HepG2 (cell line): Measurements from ENCODE around the gene NIN. TPM values are rescaled to one million over a fixed set of nuclear protein-coding genes. Genes with fewer than 3 reads are reported as not detected.

Source experiments
- ATAC-seq: fragments of 200-7000 bp; cut with Tn5 transposase; 3 replicates; pipeline ENCODE4 v1.9.1; 2020; ENCODE audit warnings: mild to moderate bottlenecking, moderate library complexity
- BruUV-seq: library from RNA; stranded (reverse); fragments of 400-500 nt; replicated peaks from 2 replicates; lab custom pipeline; 2021; lab: Mats Ljungman, UMichigan
- CTCF ChIA-PET: fragments of 300-600 bp; formaldehyde crosslinking; extraction: SDS; loops from one replicate; lab custom pipeline; 2021; ENCODE audit warnings: low total read pairs, inconsistent platforms, low intra/inter-chr PET ratio; lab: Yijun Ruan, JAX
- POLR2A ChIA-PET: fragments of 350-600 bp; sonication (Branson Sonifier 250); formaldehyde crosslinking; loops from one replicate; lab custom pipeline; 2020; ENCODE audit warnings: antibody characterized with exemption, inconsistent platforms; lab: Yijun Ruan, JAX
- DNase-seq: peaks from one replicate; pipeline ENCODE4 v3.0.0-alpha.2; 2015; ENCODE audit warnings: low spot score
- FAIRE-seq: peaks from 3 replicates; lab custom pipeline; 2011; peaks lifted over from hg19 to GRCh38; lab: Jason Lieb, UNC
- H2AFZ ChIP-seq: one replicate; pipeline ENCODE4 v1.6.1; 2011; ENCODE audit warnings: low read length, inconsistent platforms
- H3K27ac ChIP-seq: fragments of 300-600 bp; 3 replicates; pipeline ENCODE4 v1.8.0; 2011; ENCODE audit warnings: mixed run types, mild to moderate bottlenecking, mixed read lengths, low read length, inconsistent platforms; ENCODE audit not compliant: insufficient read depth; ENCODE audit errors: extremely low read length
- H3K27me3 ChIP-seq, 2 experiments: fragments of 200-600 bp in 1 of 2; 2 replicates in 1 of 2; 3 replicates in 1 of 2; pipeline versions ENCODE4 v1.6.0 to v1.8.0; 2011; ENCODE audit warnings: low read length in 2 of 2, mild to moderate bottlenecking in 2 of 2, moderate library complexity in 2 of 2, inconsistent platforms in 1 of 2; ENCODE audit not compliant: insufficient read depth in 2 of 2, control insufficient read depth in 1 of 2
- H3K36me3 ChIP-seq, 2 experiments: fragments of 200-600 bp in 1 of 2; replicated peaks in 1 of 2; 2 replicates in 1 of 2; 3 replicates in 1 of 2; pipeline versions ENCODE4 v1.5.1 to v1.8.0; 2011; ENCODE audit warnings: low read length in 2 of 2, inconsistent platforms in 1 of 2; ENCODE audit not compliant: insufficient read depth in 2 of 2, control insufficient read depth in 1 of 2
- H3K4me1 ChIP-seq: 2 replicates; pipeline ENCODE4 v1.5.1; 2012; ENCODE audit warnings: low read length, inconsistent platforms; ENCODE audit not compliant: insufficient read depth
- H3K4me2 ChIP-seq: 2 replicates; pipeline ENCODE4 v1.6.0; 2011; ENCODE audit warnings: low read depth, low read length, inconsistent platforms
- H3K4me3 ChIP-seq, 3 experiments: fragments of 200-600 bp in 1 of 3; sonication (generic), shearing (Covaris generic) in 1 of 3; replicated peaks in 1 of 3; 2 replicates each; pipeline ENCODE4 v1.5.1; 2011 to 2016; ENCODE audit warnings: low read length in 3 of 3, inconsistent platforms in 2 of 3, low read depth in 2 of 3, mild to moderate bottlenecking in 2 of 3, control low read depth in 1 of 3, mixed read lengths in 1 of 3; ENCODE audit not compliant: insufficient read depth in 1 of 3
- H3K79me2 ChIP-seq: one replicate; pipeline ENCODE4 v1.6.1; 2011; ENCODE audit warnings: low read length, inconsistent platforms; ENCODE audit not compliant: insufficient read depth
- H3K9ac ChIP-seq: 2 replicates; pipeline ENCODE4 v1.6.0; 2011; ENCODE audit warnings: mild to moderate bottlenecking, low read depth, low read length, inconsistent platforms; ENCODE audit not compliant: insufficient read depth
- H3K9me3 ChIP-seq: 2 replicates; pipeline ENCODE4 v1.5.1; 2012; ENCODE audit warnings: mild to moderate bottlenecking, low read length
- H4K20me1 ChIP-seq: 2 replicates; pipeline ENCODE4 v1.6.0; 2011; ENCODE audit warnings: inconsistent platforms, mild to moderate bottlenecking, low read length, moderate library complexity; ENCODE audit not compliant: insufficient read depth
- ARNTL ChIP-seq: sonication (generic); formaldehyde crosslinking; IDR thresholded peaks from 2 replicates; pipeline ENCODE4 v1.4.0; 2020; ENCODE audit warnings: mild to moderate bottlenecking, missing genetic modification reagents
- ERF ChIP-seq: IDR thresholded peaks from 2 replicates; pipeline ENCODE4 v1.6.1; 2018; ENCODE audit warnings: missing biosample characterization, missing genetic modification reagents
- GABPB1 ChIP-seq: IDR thresholded peaks from 2 replicates; pipeline ENCODE4 v1.6.1; 2016; ENCODE audit warnings: mild to moderate bottlenecking, missing genetic modification reagents, moderate library complexity, missing compliant biosample characterization
- JUNB ChIP-seq: sonication (generic); formaldehyde crosslinking; IDR thresholded peaks from 2 replicates; pipeline ENCODE4 v1.8.0; 2022; ENCODE audit warnings: missing genetic modification reagents, mild to moderate bottlenecking, borderline replicate concordance
- KLF11 ChIP-seq: IDR thresholded peaks from 2 replicates; pipeline ENCODE4 v1.6.1; 2016; ENCODE audit warnings: missing compliant biosample characterization
- MAFK ChIP-seq, 2 experiments: IDR thresholded peaks in 1 of 2; conservative IDR thresholded peaks in 1 of 2; 2 replicates each; pipeline ENCODE4 v1.6.1; 2011; ENCODE audit warnings: improper control_type of control experiment in 2 of 2, low read length in 2 of 2
- PLRG1 ChIP-seq: fragments of 450-650 bp; conservative IDR thresholded peaks from 2 replicates; pipeline ENCODE4 v1.6.1; 2016
- RXRA ChIP-seq: sonication (generic); formaldehyde crosslinking; IDR thresholded peaks from 2 replicates; pipeline ENCODE4 v1.5.1; 2020; ENCODE audit warnings: missing genetic modification reagents
- SALL1 ChIP-seq: sonication (generic); formaldehyde crosslinking; IDR thresholded peaks from 2 replicates; pipeline ENCODE4 v1.8.0; 2022; ENCODE audit warnings: mild to moderate bottlenecking, missing genetic modification reagents
- SOX5 ChIP-seq: IDR thresholded peaks from 2 replicates; pipeline ENCODE4 v1.6.1; 2016; ENCODE audit warnings: borderline replicate concordance
- SOX6 ChIP-seq, 2 experiments: fragments of 450-650 bp in 1 of 2; sonication (generic) in 1 of 2; formaldehyde crosslinking in 1 of 2; IDR thresholded peaks; 2 replicates each; pipeline versions ENCODE4 v1.4.0 to v1.6.1; 2017 to 2020; ENCODE audit warnings: antibody characterized with exemption in 1 of 2, mild to moderate bottlenecking in 1 of 2, missing genetic modification reagents in 1 of 2
- ZNF180 ChIP-seq: sonication (generic); formaldehyde crosslinking; IDR thresholded peaks from 2 replicates; pipeline ENCODE4 v1.4.0; 2020; ENCODE audit warnings: low read depth, missing genetic modification reagents, borderline replicate concordance
- ZNF879 ChIP-seq: sonication (generic); formaldehyde crosslinking; IDR thresholded peaks from 2 replicates; pipeline ENCODE4 v1.8.1; 2023; ENCODE audit warnings: missing genetic modification reagents
- ZSCAN29 ChIP-seq: sonication (generic); formaldehyde crosslinking; conservative IDR thresholded peaks from 2 replicates; pipeline ENCODE4 v1.4.0; 2020; ENCODE audit warnings: mild to moderate bottlenecking, missing genetic modification reagents
- WGBS: methylation state at CpG from one replicate; pipeline ENCODE4 v1.1.6; 2017; ENCODE audit warnings: low lambda C conversion rate; 5-methylcytosine and 5-hydroxymethylcytosine counted together
- in situ Hi-C: cut with HindIII; loops from 2 replicates; pipeline ENCODE4 v1.10.0; 2017; ENCODE audit warnings: low pct_unique_long_range_greater_than_20kb; ENCODE audit not compliant: extremely low pct_ligation_motif_present
- intact Hi-C: fragments of 100-400 bp; cut with micrococcal nuclease; formaldehyde crosslinking; loops from one replicate; pipeline ENCODE4 v1.10.0; 2022; ENCODE audit not compliant: unreplicated experiment
- polyA plus RNA-seq, 8 experiments: library from polyadenylated mRNA; depleted of rRNA in 3 of 8; stranded (reverse) in 7 of 8; unstranded in 1 of 8; fragments of >200 nt; fragmentation: Illumina TruSeq in 4 of 8; extraction: Trizol in 4 of 8; gene quantifications; 2 replicates each; pipeline versions ENCODE4 v1.2.1 to v1.2.3, GENCODE V29; 2011 to 2016; ENCODE audit warnings: low read depth in 4 of 8, missing spikeins in 1 of 8, mixed read lengths in 1 of 8; ENCODE audit not compliant: insufficient read depth in 1 of 8
- total RNA-seq, 5 experiments: library from RNA; depleted of rRNA; stranded (reverse); fragments of >200 nt; fragmentation: Illumina TruSeq; extraction: Trizol; gene quantifications; 2 replicates each; pipeline ENCODE4 v1.2.3, GENCODE V29; 2016; ENCODE audit warnings: low read depth in 1 of 5

The NIN gene
- total and polyA plus RNA-seq, 2 of the 13 experiments (the other 11 are each of a cell fraction or from before 2014, with no cell fraction given): 2.8 to 9.7 TPM

DNA sequence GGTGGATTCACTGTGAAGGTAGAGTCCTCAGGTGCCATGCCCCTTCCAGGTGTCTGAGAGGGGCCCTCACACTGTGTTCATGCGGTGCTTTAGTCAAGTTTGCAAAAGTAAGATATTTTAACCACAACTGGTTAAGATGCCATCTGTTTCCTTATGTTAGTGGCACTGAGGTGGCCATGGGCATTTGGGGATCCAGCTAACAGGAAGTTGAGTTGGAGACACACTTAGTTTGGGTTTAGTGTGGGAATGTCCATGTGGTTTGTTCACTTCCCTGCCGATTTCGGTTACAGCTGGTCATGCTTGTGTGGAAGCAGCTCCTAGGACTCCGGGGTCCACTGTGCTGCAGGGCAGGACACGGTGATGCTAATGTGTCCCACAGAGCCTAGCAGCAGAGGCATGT, 23.6 kb upstream of the NIN start:
- Histone ChIP-seq H4K20me1 (no peaks in the 10 kb centered on the region), H3K27me3 (peaks cover 0 to 3% of the 10 kb centered on the region in 2 experiments; a peak in 1 of 5 replicates), H2AFZ (no peak overlapping the region), H3K4me1 (peaks cover 5% of the 10 kb centered on the region)
- intact Hi-C loops: no loop called here
- ChIA-PET POLR2A (no interaction called here), CTCF (no interaction called here)
- no peak for FAIRE-seq
- TF ChIP-seq GABPB1 (no peak), ARNTL (CRISPR knock-in tag) (no peak), RXRA (CRISPR knock-in tag) (no peak), SALL1 (CRISPR knock-in tag) (no peak), PLRG1 (no peak)
- TF ChIP-seq, all 625 proteins: peak for 0
- H3K79me2 ChIP-seq: no peaks in the 10 kb centered on the region
- BruUV-seq: no TSS peak
- H3K9ac ChIP-seq: no peak overlapping the region
- H3K4me2 ChIP-seq: no peak overlapping the region
- DNase-seq (no peak), ATAC-seq (no peak)
- 89% methylated on average over 5 of the region's 5 CpGs for WGBS
- H3K9me3 ChIP-seq: no peaks in the 10 kb centered on the region
- H3K27ac ChIP-seq: no peak overlapping the region
- H3K36me3 ChIP-seq: no peaks in the 10 kb centered on the region
- in situ Hi-C loops: no loop called here
- H3K4me3 ChIP-seq: no peak overlapping the region

DNA sequence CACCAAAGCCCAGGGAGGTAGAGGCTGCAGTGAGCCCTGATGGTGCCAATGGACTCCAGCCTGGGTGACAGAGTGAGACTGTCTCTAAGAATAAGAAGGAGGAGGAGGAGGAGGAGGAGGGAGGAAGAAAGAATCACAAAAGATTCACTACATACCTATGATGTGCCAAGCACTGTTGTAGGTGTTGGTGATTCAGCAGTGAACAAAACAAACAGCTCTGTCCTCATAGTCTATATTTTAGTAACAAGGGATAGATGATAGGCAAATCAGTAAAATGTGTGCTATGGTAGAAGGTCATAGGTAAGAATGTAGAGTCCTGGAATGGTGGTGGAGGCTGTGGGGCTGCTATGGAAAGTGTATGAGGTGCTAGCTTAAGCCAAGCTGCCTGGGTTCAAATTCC, 22.9 kb upstream of the NIN start:
- in situ Hi-C loops (no loop called here), intact Hi-C loops (no loop called here)
- no peaks in the 10 kb centered on the region for H3K4me1 ChIP-seq
- H3K27me3 ChIP-seq: peaks cover 0 to 3% of the 10 kb centered on the region in 2 experiments; a peak in 1 of 5 replicates
- no TSS peak for BruUV-seq
- no peak overlapping the region for H3K4me3 ChIP-seq
- H3K9ac ChIP-seq: no peak overlapping the region
- no peaks in the 10 kb centered on the region for H3K9me3 ChIP-seq
- no peak for ATAC-seq
- H4K20me1 ChIP-seq: no peaks in the 10 kb centered on the region
- ChIA-PET POLR2A (no interaction called here), CTCF (no interaction called here)
- no peaks in the 10 kb centered on the region for H3K79me2 ChIP-seq
- FAIRE-seq: no peak
- no peaks in the 10 kb centered on the region for H3K36me3 ChIP-seq
- H3K27ac ChIP-seq: no peak overlapping the region
- no peak overlapping the region for H2AFZ ChIP-seq
- DNase-seq: no peak
- H3K4me2 ChIP-seq: no peak overlapping the region
- no peak for TF ChIP-seq KLF11 (CRISPR knock-in tag)
- TF ChIP-seq ERF (CRISPR knock-in tag): no peak
- no peak for TF ChIP-seq MAFK (conservative IDR thresholded peaks at IDR 0.05 in 1 of 2, IDR thresholded peaks at IDR 0.05 in 1 of 2; ENCODE audit: low read length in 2 of 2)
- TF ChIP-seq ZNF879 (CRISPR knock-in tag): no peak
- TF ChIP-seq SOX5 (CRISPR knock-in tag): no peak
- no peak for TF ChIP-seq ZSCAN29 (CRISPR knock-in tag)
- TF ChIP-seq SOX6 (IDR thresholded peaks at IDR 0.05): no peak
- TF ChIP-seq SOX6 (CRISPR knock-in tag; IDR thresholded peaks at IDR 0.05): no peak
- TF ChIP-seq ZNF180: no peak
- TF ChIP-seq JUNB (CRISPR knock-in tag): no peak
